GM23338 (cell line): ENCODE measurements around the gene IL21R.

Experiments used
- CREB1 ChIP-seq: fragments of 250-450 bp; sonication (Bioruptor Pico); IDR thresholded peaks from 2 replicates; pipeline ENCODE4 v1.5.0; 2020; ENCODE audit warnings: low read depth, mild to moderate bottlenecking, moderate library complexity
- CTCF ChIP-seq, 2 experiments: fragments of 200-600 bp in 1 of 2; sonication (generic) in 1 of 2; conservative IDR thresholded peaks; 2 replicates each; pipeline versions ENCODE4 v1.5.1 to v1.6.1; 2016 to 2017; ENCODE audit warnings: antibody characterized with exemption in 2 of 2, low read depth in 2 of 2, mild to moderate bottlenecking in 2 of 2, moderate library complexity in 1 of 2
- ETS1 ChIP-seq: IDR thresholded peaks from 2 replicates; pipeline ENCODE4 v1.6.1; 2016; ENCODE audit warnings: antibody characterized with exemption
- EZH2 ChIP-seq: fragments of 200-600 bp; sonication (generic); IDR thresholded peaks from one replicate; pipeline ENCODE4 v1.8.0; 2017; ENCODE audit warnings: antibody characterized with exemption, mild to moderate bottlenecking, low read depth; ENCODE audit not compliant: unreplicated experiment
- EZH2phosphoT487 ChIP-seq: fragments of 200-600 bp; sonication (generic); IDR thresholded peaks from one replicate; pipeline ENCODE4 v1.8.1; 2018; ENCODE audit warnings: antibody characterized with exemption; ENCODE audit not compliant: unreplicated experiment
- JUNB ChIP-seq: IDR thresholded peaks from one replicate; pipeline ENCODE4 v1.6.1; 2016; ENCODE audit warnings: antibody characterized with exemption; ENCODE audit not compliant: unreplicated experiment
- POLR2AphosphoS5 ChIP-seq: IDR thresholded peaks from 2 replicates; pipeline ENCODE4 v1.6.1; 2016; ENCODE audit warnings: antibody characterized with exemption, low read depth
- REST ChIP-seq: IDR thresholded peaks from one replicate; pipeline ENCODE4 v1.6.1; 2018; ENCODE audit warnings: antibody characterized with exemption; ENCODE audit not compliant: unreplicated experiment
- STAT1 ChIP-seq: IDR thresholded peaks from one replicate; pipeline ENCODE4 v1.6.1; 2016; ENCODE audit warnings: antibody characterized with exemption; ENCODE audit not compliant: unreplicated experiment
- ZNF331 ChIP-seq: fragments of 250-450 bp; sonication (Bioruptor Pico); IDR thresholded peaks from 2 replicates; pipeline ENCODE4 v1.5.0; 2020; ENCODE audit warnings: low read depth, mild to moderate bottlenecking, moderate library complexity
- TF ChIP-seq, protein P1 (sequence below): fragments of 250-450 bp; sonication (Bioruptor Pico); IDR thresholded peaks from 2 replicates; pipeline ENCODE4 v1.5.0; 2020; ENCODE audit warnings: mild to moderate bottlenecking, moderate library complexity

DNA sequence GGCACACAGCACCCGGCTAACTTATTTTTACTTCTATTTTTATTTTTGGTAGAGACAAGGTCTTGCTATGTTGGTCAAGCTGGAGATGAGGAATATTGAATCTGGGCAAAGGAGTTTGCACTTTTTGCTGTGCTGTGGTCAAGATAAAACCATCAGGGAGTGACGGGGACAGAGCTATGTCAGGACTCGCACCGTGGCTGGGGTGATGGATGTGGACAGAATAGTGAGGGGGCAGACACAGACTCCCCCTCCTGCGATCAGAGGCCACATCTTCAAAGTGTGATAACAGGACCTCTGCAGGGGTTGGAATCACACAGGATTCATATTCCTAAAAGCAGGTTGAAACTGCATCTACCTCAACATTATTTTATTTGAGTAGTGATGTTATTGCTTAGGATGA, 25.6 kb downstream of the IL21R start:
- TF ChIP-seq EZH2 (no peak), CTCF (conservative IDR thresholded peaks at IDR 0.05; ENCODE audit: low read depth in 2 of 2) (no peak), REST (no peak), JUNB (no peak), EZH2phosphoT487 (no peak), ETS1 (no peak), POLR2AphosphoS5 (no peak), CREB1 (CRISPR knock-in tag) (no peak), STAT1 (no peak), ZNF331 (CRISPR knock-in tag) (no peak)
- TF ChIP-seq, protein P1, sequence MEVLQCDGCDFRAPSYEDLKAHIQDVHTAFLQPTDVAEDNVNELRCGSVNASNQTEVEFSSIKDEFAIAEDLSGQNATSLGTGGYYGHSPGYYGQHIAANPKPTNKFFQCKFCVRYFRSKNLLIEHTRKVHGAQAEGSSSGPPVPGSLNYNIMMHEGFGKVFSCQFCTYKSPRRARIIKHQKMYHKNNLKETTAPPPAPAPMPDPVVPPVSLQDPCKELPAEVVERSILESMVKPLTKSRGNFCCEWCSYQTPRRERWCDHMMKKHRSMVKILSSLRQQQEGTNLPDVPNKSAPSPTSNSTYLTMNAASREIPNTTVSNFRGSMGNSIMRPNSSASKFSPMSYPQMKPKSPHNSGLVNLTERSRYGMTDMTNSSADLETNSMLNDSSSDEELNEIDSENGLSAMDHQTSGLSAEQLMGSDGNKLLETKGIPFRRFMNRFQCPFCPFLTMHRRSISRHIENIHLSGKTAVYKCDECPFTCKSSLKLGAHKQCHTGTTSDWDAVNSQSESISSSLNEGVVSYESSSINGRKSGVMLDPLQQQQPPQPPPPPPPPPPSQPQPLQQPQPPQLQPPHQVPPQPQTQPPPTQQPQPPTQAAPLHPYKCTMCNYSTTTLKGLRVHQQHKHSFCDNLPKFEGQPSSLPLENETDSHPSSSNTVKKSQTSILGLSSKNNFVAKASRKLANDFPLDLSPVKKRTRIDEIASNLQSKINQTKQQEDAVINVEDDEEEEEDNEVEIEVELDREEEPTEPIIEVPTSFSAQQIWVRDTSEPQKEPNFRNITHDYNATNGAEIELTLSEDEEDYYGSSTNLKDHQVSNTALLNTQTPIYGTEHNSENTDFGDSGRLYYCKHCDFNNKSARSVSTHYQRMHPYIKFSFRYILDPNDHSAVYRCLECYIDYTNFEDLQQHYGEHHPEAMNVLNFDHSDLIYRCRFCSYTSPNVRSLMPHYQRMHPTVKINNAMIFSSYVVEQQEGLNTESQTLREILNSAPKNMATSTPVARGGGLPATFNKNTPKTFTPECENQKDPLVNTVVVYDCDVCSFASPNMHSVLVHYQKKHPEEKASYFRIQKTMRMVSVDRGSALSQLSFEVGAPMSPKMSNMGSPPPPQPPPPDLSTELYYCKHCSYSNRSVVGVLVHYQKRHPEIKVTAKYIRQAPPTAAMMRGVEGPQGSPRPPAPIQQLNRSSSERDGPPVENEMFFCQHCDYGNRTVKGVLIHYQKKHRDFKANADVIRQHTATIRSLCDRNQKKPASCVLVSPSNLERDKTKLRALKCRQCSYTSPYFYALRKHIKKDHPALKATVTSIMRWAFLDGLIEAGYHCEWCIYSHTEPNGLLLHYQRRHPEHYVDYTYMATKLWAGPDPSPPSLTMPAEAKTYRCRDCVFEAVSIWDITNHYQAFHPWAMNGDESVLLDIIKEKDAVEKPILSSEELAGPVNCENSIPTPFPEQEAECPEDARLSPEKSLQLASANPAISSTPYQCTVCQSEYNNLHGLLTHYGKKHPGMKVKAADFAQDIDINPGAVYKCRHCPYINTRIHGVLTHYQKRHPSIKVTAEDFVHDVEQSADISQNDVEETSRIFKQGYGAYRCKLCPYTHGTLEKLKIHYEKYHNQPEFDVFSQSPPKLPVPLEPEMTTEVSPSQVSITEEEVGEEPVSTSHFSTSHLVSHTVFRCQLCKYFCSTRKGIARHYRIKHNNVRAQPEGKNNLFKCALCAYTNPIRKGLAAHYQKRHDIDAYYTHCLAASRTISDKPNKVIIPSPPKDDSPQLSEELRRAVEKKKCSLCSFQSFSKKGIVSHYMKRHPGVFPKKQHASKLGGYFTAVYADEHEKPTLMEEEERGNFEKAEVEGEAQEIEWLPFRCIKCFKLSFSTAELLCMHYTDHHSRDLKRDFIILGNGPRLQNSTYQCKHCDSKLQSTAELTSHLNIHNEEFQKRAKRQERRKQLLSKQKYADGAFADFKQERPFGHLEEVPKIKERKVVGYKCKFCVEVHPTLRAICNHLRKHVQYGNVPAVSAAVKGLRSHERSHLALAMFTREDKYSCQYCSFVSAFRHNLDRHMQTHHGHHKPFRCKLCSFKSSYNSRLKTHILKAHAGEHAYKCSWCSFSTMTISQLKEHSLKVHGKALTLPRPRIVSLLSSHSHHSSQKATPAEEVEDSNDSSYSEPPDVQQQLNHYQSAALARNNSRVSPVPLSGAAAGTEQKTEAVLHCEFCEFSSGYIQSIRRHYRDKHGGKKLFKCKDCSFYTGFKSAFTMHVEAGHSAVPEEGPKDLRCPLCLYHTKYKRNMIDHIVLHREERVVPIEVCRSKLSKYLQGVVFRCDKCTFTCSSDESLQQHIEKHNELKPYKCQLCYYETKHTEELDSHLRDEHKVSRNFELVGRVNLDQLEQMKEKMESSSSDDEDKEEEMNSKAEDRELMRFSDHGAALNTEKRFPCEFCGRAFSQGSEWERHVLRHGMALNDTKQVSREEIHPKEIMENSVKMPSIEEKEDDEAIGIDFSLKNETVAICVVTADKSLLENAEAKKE (CRISPR knock-in tag), result no peak
